Activated CD4-positive, alpha-beta T cell treated with anti-CD3 and anti-CD28 coated beads for 36 hours (primary cell): Measurements from ENCODE around the gene KCNK16. TPM values are rescaled to one million over a fixed set of nuclear protein-coding genes. Genes with fewer than 3 reads are reported as not detected.
"Not testable (repeated sequence)": the region's sequence is repeated elsewhere in the genome, so short reads cannot be mapped to it uniquely, and the experiment has no call there.

Source experiments
- ATAC-seq: fragments of 200-7000 bp; cut with Tn5 transposase; one replicate; pipeline ENCODE4 v1.10.0; 2021; ENCODE audit warnings: mild to moderate bottlenecking, moderate library complexity
- CTCF ChIA-PET: fragments of 350-600 bp; sonication (Branson Sonifier 250); formaldehyde crosslinking; loops from one replicate; lab custom pipeline; 2021; ENCODE audit warnings: antibody characterized with exemption; lab: Charles Lee
- POLR2A ChIA-PET: fragments of 350-600 bp; sonication (Branson Sonifier 250); formaldehyde crosslinking; loops from one replicate; lab custom pipeline; 2021; ENCODE audit warnings: antibody characterized with exemption, inconsistent platforms; lab: Charles Lee
- DNase-seq: peaks from one replicate; pipeline ENCODE4 v3.0.0-alpha.2; 2020
- H3K27ac Mint-ChIP-seq: one replicate; pipeline ENCODE4 v1.8.0; 2021; ENCODE audit warnings: mixed read lengths
- H3K27me3 Mint-ChIP-seq: one replicate; pipeline ENCODE4 v1.8.0; 2021; ENCODE audit warnings: mixed read lengths
- H3K36me3 Mint-ChIP-seq: one replicate; pipeline ENCODE4 v1.8.0; 2021; ENCODE audit warnings: low read depth, mixed read lengths
- H3K4me1 Mint-ChIP-seq: one replicate; pipeline ENCODE4 v1.8.0; 2021; ENCODE audit warnings: mixed read lengths
- H3K4me3 Mint-ChIP-seq: one replicate; pipeline ENCODE4 v1.8.0; 2021; ENCODE audit warnings: mild to moderate bottlenecking, moderate library complexity, mixed read lengths
- H3K9me3 Mint-ChIP-seq: one replicate; pipeline ENCODE4 v1.8.0; 2021; ENCODE audit warnings: low read depth, mixed read lengths
- intact Hi-C, 2 experiments: fragments of 100-400 bp; cut with DNase I in 1 of 2; cut with micrococcal nuclease in 1 of 2; formaldehyde crosslinking; loops; one replicate each; pipeline versions ENCODE4 v1.14.2 to v1.15.1; 2022 to 2024; cut with DNase I, micrococcal nuclease
- total RNA-seq, 2 experiments: library from RNA; stranded (reverse); gene quantifications; one replicate each; pipeline ENCODE4 v1.2.3, GENCODE V29; 2021

The KCNK16 gene
- total RNA-seq, 2 experiments from 2014 or later = not detected

DNA sequence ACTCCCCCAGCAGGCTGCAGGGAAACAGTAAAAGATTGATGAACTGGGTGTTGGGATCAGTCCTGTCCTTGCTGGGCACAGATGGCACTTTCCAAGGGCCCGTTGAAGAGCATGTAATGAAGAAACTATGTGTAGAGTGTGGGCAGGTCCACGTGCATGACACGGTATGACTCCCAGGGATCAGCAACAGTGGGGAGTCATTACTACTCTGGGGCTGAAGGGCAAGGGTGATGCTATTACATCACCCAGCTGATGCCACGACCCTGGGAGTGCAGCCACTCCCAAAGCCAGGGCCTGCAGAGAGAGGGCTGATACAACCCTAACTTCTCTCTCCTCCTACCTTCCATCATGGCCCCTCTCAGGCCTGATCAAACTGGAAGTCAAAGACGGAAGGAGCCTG, 28.4 kb downstream of the KCNK16 start:
- peaks cover 2% of the 10 kb centered on the region for H3K27me3 Mint-ChIP-seq
- DNase-seq = no peak
- ATAC-seq = peak; percentile 47
- no peak overlapping the region for H3K4me3 Mint-ChIP-seq
- POLR2A ChIA-PET = no interaction called here
- H3K36me3 Mint-ChIP-seq = no peaks in the 10 kb centered on the region
- CTCF ChIA-PET = no interaction called here
- no peak overlapping the region for H3K27ac Mint-ChIP-seq
- no peaks in the 10 kb centered on the region for H3K9me3 Mint-ChIP-seq
- intact Hi-C loops = no loop called here
- no peaks in the 10 kb centered on the region for H3K4me1 Mint-ChIP-seq

DNA sequence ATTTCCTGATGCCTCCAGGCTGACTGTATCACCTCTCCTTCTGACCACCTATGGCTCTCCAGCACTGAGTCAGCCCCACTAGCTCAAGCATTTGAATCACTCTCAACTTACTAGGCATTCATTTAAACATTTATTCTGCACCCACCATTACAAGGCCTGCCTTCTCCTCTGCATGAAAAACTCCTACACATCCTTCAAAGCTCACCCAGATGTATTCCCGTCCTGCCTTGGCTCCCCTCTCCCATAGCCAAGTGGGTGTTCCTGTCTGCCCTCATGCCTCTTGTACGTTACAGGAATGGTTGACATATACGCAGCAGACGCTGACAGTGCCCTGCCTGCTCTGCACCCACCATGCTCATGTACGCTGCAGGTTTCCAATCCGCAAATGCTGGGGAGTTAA, 29.9 kb downstream of the KCNK16 start:
- CTCF ChIA-PET = interaction anchor here (1.2 kb wide), 1 partner anchor 10 kb away, joined by 5 read pairs; no protein-coding TSS in a partner anchor
- POLR2A ChIA-PET = no interaction called here
- ATAC-seq = no peak

DNA sequence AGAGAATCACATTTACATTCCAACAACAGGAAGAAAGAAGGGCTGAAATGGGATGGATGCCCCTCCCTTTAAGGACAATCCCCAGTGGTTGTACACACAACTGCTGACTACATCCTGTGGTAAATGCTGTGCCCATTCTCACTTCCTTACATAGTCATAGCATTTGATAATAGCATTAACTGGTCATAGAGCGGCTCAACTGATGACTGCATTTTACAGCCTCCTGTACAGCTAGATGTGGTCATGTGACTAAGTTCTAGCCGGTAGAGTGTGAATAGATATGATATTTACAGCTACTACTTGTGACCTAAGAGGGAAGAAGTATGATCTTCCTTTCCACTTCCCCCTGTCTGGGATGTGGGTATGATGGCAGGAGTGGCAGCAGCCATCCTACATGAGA, 33.0 kb downstream of the KCNK16 start:
- POLR2A ChIA-PET = no interaction called here
- no peak overlapping the region for H3K27ac Mint-ChIP-seq

More for the DNA sequence above, 29.9 kb downstream of the KCNK16 start:
- Mint-ChIP-seq H3K9me3 (no peaks in the 10 kb centered on the region), H3K27ac (no peak overlapping the region), H3K36me3 (no peaks in the 10 kb centered on the region), H3K4me1 (no peaks in the 10 kb centered on the region), H3K4me3 (no peak overlapping the region), H3K27me3 (peaks cover 2% of the 10 kb centered on the region)
- DNase-seq = no peak
- intact Hi-C loops = no loop called here

DNA sequence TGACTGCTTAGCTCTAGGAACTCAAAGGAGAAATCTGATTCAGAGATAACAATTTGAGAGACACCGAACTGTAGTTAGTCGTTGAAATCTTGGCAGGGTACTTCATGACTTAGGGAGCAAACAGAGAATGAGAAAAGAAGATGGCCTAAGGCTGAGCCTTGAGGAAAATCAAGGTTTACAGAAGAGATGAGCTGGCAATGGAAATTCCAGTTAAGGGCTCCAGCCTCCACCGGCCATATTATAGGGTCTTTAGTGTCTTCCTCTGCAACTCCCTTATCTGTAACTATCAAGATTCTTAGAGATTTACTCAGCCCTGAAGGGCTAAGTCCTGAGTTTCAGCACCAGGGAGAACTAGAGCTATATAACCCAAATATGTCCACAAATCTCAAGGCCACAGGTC, 34.9 kb downstream of the KCNK16 start:
- ChIA-PET POLR2A (no interaction called here), CTCF (interaction anchor here (1.4 kb wide), 1 partner anchor 117 kb away, joined by 4 read pairs; no protein-coding TSS in a partner anchor)
- peaks cover 2% of the 10 kb centered on the region for H3K27me3 Mint-ChIP-seq
- no peaks in the 10 kb centered on the region for H3K4me1 Mint-ChIP-seq
- H3K27ac Mint-ChIP-seq = no peak overlapping the region
- H3K9me3 Mint-ChIP-seq = no peaks in the 10 kb centered on the region
- H3K36me3 Mint-ChIP-seq = no peaks in the 10 kb centered on the region
- no peak for DNase-seq
- no peak for ATAC-seq
- intact Hi-C loops = no loop called here
- H3K4me3 Mint-ChIP-seq = no peak overlapping the region

More for the DNA sequence above, 33.0 kb downstream of the KCNK16 start:
- Mint-ChIP-seq H3K4me1 (no peaks in the 10 kb centered on the region), H3K9me3 (no peaks in the 10 kb centered on the region), H3K4me3 (no peak overlapping the region), H3K36me3 (no peaks in the 10 kb centered on the region), H3K27me3 (peaks cover 2% of the 10 kb centered on the region)
- CTCF ChIA-PET = interaction anchor here (0.5 kb wide), 1 partner anchor 416 kb away, joined by 3 read pairs; no protein-coding TSS in a partner anchor
- intact Hi-C loops = no loop called here
- ATAC-seq = peak; percentile 26
- no peak for DNase-seq

DNA sequence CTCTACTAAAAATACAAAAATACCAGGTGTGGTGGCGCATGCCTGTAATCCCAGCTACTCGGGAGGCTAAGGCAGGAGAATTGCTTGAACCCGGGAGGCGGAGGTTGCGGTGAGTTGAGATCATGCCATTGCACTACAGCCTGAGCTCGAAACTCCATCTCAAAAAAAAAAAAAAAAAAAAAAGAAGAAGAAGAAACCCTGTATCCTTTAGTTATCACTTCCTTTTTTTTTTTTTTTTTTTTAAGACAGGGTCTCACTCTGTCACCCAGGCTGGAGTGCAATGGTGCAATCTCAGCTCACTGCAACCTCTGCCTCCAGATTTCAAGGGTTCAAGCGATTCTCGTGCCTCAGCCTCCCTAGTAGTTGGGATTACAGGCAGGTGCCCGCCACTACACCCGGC, 35.9 kb downstream of the KCNK16 start:
- ATAC-seq, CTCF ChIA-PET, H3K4me3 Mint-ChIP-seq, H3K27me3 Mint-ChIP-seq, H3K9me3 Mint-ChIP-seq, H3K36me3 Mint-ChIP-seq, POLR2A ChIA-PET, DNase-seq, H3K27ac Mint-ChIP-seq, H3K4me1 Mint-ChIP-seq, intact Hi-C loops: not testable (repeated sequence)

DNA sequence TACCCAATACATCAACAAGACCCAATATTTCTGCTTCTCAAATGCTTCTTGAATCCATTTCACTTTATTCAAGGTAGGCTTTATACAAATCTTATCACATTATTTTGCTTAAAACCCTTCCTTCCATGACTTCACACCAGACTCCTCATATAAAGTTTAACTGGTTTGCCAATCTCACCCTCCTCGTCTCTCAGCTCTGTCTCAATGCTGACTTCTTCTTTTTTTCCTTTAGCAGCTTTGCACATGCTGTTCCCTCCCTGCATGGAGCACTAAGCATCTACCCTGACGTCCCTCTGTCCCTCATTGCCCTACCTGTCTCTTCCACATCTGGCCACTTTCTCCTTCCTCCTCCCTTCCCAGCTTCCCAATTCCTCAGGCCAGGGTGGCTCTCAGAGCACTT, 39.7 kb downstream of the KCNK16 start:
- Mint-ChIP-seq H3K27me3 (no peaks in the 10 kb centered on the region), H3K4me3 (no peak overlapping the region), H3K36me3 (no peaks in the 10 kb centered on the region), H3K27ac (no peak overlapping the region), H3K9me3 (no peaks in the 10 kb centered on the region), H3K4me1 (no peaks in the 10 kb centered on the region)
- intact Hi-C loops = no loop called here
- ChIA-PET CTCF (interaction anchor here (0.7 to 1.3 kb wide), 2 partner anchors 54 to 280 kb away, joined by 4 read pairs; no protein-coding TSS in a partner anchor), POLR2A (no interaction called here)
- no peak for DNase-seq
- ATAC-seq = no peak

DNA sequence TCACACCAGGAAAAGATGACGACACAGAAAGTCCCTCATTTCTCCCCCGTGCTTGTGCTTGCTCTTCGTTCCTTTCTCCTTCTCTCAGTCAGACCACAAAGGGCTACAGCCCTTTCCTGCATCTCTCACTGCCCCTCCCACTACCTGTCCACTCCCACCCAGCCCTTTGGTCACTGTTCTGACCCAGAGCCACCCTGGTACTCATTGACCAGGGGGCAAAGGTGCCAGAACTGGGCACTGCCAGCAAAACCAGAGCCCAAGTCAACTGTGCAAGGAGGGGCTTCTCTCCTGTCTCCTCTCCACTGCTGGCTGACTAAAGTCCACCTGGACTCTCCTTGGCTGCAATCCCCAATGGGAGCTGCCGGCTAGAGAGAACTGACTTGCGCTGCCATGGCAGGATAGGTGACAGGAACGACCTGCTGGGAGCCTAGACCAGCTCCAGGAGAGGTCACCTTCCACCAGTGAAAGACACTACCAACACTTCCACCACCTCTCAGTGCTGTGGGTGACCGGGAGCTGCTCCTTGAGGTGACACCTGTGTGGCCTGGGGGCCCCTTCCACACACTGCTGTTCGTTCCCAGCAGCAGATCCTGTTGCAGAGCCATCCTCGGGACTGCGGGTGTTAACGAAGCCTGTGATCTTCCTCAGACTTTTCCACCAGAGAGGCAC, 41.1 kb downstream of the KCNK16 start:
- DNase-seq = no peak
- H3K27ac Mint-ChIP-seq = no peak overlapping the region
- CTCF ChIA-PET = interaction anchor here (0.6 kb wide), 1 partner anchor 258 kb away, joined by 3 read pairs; no protein-coding TSS in a partner anchor
- H3K4me3 Mint-ChIP-seq = no peak overlapping the region
- no peaks in the 10 kb centered on the region for H3K4me1 Mint-ChIP-seq
- H3K27me3 Mint-ChIP-seq = no peaks in the 10 kb centered on the region
- no peaks in the 10 kb centered on the region for H3K36me3 Mint-ChIP-seq
- intact Hi-C loops = no loop called here
- no peak for ATAC-seq
- no peaks in the 10 kb centered on the region for H3K9me3 Mint-ChIP-seq
- POLR2A ChIA-PET = no interaction called here

DNA sequence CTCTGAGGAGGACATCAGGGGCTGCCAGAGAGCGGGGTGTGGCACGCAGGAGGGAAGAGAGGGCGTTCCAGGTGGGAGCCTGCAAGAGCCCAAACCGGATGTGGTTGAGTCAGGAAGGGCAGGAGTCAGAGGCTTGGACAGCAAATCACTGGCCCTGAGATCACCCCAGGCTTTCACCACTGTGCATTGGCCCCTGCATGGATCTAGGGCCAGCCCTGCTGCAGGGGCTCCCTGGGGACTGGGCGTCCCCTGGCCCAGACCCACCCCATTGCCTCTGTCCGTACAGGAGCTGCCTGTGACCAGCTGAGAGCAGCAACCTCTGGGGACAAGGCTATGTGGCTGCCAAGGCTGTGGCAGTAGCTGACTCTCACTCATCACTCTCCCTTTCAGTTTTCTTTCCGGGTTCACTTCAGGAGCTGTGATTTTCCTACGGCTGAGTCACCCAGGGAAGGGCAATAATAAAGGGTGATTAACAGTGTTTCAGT, 42.2 kb downstream of the KCNK16 start:
- no peak overlapping the region for H3K4me3 Mint-ChIP-seq
- ATAC-seq (no peak), DNase-seq (no peak)
- no peaks in the 10 kb centered on the region for H3K4me1 Mint-ChIP-seq
- ChIA-PET POLR2A (no interaction called here), CTCF (no interaction called here)
- H3K9me3 Mint-ChIP-seq = no peaks in the 10 kb centered on the region
- H3K36me3 Mint-ChIP-seq = no peaks in the 10 kb centered on the region
- no peak overlapping the region for H3K27ac Mint-ChIP-seq
- H3K27me3 Mint-ChIP-seq = no peaks in the 10 kb centered on the region
- intact Hi-C loops = no loop called here

DNA sequence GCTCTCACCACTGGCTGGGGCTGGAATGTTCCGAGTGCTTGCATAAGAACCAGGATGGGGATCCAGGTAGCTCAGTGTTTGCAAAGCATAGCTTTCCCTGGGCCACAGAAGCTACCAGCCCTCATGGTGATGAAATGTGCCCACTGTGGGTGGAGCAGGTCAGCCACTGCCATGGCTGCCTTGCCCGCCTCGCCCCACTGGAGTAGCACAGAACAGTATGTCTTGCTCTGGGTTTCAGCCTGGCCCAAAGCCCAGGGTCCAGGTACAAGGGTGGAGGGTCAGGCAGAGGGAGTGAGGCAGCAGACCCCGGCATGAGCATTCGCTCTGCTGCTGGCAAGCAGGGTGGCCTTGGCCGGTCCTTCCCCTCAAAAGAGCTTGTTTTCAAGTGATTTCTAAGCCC, 43.0 kb downstream of the KCNK16 start:
- ChIA-PET POLR2A (no interaction called here), CTCF (interaction anchor here (1.0 kb wide), 1 partner anchor 23 kb away, joined by 3 read pairs; no protein-coding TSS in a partner anchor)
- no peaks in the 10 kb centered on the region for H3K27me3 Mint-ChIP-seq
- no peak overlapping the region for H3K4me3 Mint-ChIP-seq
- no peaks in the 10 kb centered on the region for H3K4me1 Mint-ChIP-seq
- DNase-seq (no peak), ATAC-seq (no peak)
- H3K9me3 Mint-ChIP-seq = no peaks in the 10 kb centered on the region
- intact Hi-C loops = no loop called here
- no peaks in the 10 kb centered on the region for H3K36me3 Mint-ChIP-seq
- no peak overlapping the region for H3K27ac Mint-ChIP-seq

DNA sequence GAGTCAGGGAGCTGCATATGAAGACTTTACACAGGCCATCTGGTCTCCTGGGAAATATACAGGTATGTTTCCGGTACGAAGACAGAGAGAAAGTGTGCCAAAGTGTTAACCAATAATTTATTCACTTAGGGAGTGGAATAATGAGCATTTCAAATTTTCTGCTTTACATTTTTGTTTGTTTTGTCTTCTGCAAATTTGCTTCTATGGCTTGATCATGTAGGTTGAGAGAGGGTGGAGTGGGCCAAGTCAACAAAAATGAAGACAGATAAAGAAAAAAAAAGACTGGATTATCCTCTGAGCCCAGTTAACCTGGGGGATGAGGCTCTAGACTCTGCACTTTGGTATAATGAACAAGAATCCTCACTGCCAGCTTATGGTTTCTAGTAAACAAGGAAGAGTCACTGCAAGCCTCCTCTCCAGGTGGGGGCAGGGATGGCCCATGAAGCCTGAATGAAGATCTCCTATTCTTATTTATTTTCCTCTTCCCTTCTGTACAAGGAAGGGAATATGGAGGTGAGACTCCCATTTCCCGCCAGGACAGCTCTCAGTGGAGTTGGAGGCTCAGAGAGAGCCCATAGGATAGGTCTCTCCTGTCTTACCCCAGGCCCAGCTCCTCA, 46.0 kb downstream of the KCNK16 start:
- Mint-ChIP-seq H3K9me3 (no peaks in the 10 kb centered on the region), H3K27ac (no peak overlapping the region), H3K36me3 (no peaks in the 10 kb centered on the region), H3K27me3 (no peaks in the 10 kb centered on the region), H3K4me1 (no peaks in the 10 kb centered on the region), H3K4me3 (no peak overlapping the region)
- POLR2A ChIA-PET = interaction anchor here (0.7 kb wide), 1 partner anchor 1865 kb away, joined by 9 read pairs; no protein-coding TSS in a partner anchor
- no peak for DNase-seq
- CTCF ChIA-PET = interaction anchor here (0.6 to 0.7 kb wide), 2 partner anchors 435 to 938 kb away, joined by 3 to 4 read pairs; no protein-coding TSS in a partner anchor
- intact Hi-C loops = no loop called here
- no peak for ATAC-seq

DNA sequence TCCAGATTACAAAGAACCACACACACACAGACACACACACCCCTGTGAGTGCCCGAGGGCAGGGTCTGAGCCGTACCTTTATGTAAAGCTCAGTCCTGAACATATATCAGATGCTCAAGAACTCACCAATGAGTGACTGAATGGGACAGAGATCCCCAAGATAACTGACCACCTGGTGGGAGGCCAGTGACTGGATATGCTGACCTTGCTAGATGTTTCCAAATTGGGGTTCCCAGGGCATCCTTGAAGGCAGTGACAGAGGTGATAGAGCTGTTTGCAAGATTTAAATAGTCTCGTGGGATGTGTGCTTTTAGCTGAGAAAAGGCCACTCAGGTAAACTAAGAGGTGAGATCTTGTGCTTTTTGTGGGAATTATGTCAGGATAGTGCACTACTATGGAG, 47.6 kb downstream of the KCNK16 start:
- no peak overlapping the region for H3K27ac Mint-ChIP-seq
- ChIA-PET CTCF (interaction anchor here (0.8 kb wide), 1 partner anchor 110 kb away, joined by 5 read pairs; no protein-coding TSS in a partner anchor), POLR2A (no interaction called here)
- H3K36me3 Mint-ChIP-seq = no peaks in the 10 kb centered on the region
- H3K4me1 Mint-ChIP-seq = no peaks in the 10 kb centered on the region
- H3K9me3 Mint-ChIP-seq = no peaks in the 10 kb centered on the region
- ATAC-seq (no peak), DNase-seq (no peak)
- H3K27me3 Mint-ChIP-seq = no peaks in the 10 kb centered on the region
- intact Hi-C loops = no loop called here
- no peak overlapping the region for H3K4me3 Mint-ChIP-seq

DNA sequence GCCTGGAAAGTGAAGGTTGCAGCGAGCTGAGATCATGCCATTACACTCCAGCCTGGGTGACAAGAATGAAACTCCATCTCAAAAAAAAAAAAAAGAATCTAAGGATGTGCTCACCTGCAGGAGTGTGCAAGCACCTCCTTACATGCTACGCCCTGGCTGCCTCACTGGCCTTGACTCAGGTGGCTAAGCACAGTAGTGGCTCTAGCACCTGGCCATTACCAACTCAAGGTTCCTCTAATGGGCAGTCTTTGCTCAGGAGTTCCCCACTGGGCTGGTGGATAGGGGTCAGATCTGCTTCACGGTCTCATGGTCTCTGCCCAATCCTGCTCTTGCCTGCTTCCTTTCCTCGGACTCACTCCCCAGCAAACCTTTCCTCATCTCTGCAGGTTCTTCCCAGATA, 48.0 kb downstream of the KCNK16 start:
- CTCF ChIA-PET = no interaction called here
- ATAC-seq (no peak), DNase-seq (no peak)
- H3K36me3 Mint-ChIP-seq = no peaks in the 10 kb centered on the region
- H3K4me3 Mint-ChIP-seq = no peak overlapping the region
- H3K9me3 Mint-ChIP-seq = no peaks in the 10 kb centered on the region
- no peaks in the 10 kb centered on the region for H3K27me3 Mint-ChIP-seq
- intact Hi-C loops = no loop called here
- no peaks in the 10 kb centered on the region for H3K4me1 Mint-ChIP-seq
- POLR2A ChIA-PET = no interaction called here
- H3K27ac Mint-ChIP-seq = no peak overlapping the region
